ENCODE results near the gene EHHADH.

GRCh38 chr3:185268194-185268962, 14.5 kb upstream of the EHHADH start:
- TF ChIP-seq POLR2A (IDR thresholded peaks at IDR 0.05; ENCODE audit: low read depth, low read length), result no peak
- TF ChIP-seq TAF1 (IDR thresholded peaks at IDR 0.05; ENCODE audit: borderline replicate concordance, low read depth, low read length), result no peak

Measured in GM12892 (cell line).